DMS153 (cell line): ENCODE data around the gene ANKRD1.

Source experiments
- DNase-seq: peaks from one replicate; lab custom pipeline; 2025; lab: John Stamatoyannopoulos, UW

Gene ANKRD1

GRCh38 chr10:90935581-90936275, 14.8 kb upstream of the ANKRD1 start:
- no peak for DNase-seq

- DNase-seq, result no peak
Measured at GRCh38 chr10:90930971-90931871, 10.3 kb upstream of the ANKRD1 start.

- no peak for DNase-seq
Measured at GRCh38 chr10:90930070-90930837, 9.4 kb upstream of the ANKRD1 start.

GRCh38 chr10:90929179-90929578, 8.3 kb upstream of the ANKRD1 start:
- DNase-seq, result no peak

GRCh38 chr10:90927293-90927692, 6.4 kb upstream of the ANKRD1 start:
- no peak for DNase-seq

- no peak for DNase-seq
Measured at GRCh38 chr10:90925079-90926029, 4.5 kb upstream of the ANKRD1 start.

GRCh38 chr10:90924552-90924951, 3.7 kb upstream of the ANKRD1 start:
- DNase-seq, result no peak

- DNase-seq, result no peak
Measured at GRCh38 chr10:90923111-90923731, 2.3 kb upstream of the ANKRD1 start.

- DNase-seq, result no peak
Measured at GRCh38 chr10:90921906-90922305, 1.0 kb upstream of the ANKRD1 start.

- no peak for DNase-seq
Measured at GRCh38 chr10:90919683-90920574, 958 bp downstream of the ANKRD1 start.

GRCh38 chr10:90917968-90918318, 2.9 kb downstream of the ANKRD1 start:
- DNase-seq, result no peak

GRCh38 chr10:90917238-90917967, 3.5 kb downstream of the ANKRD1 start:
- no peak for DNase-seq

GRCh38 chr10:90916392-90917237, 4.3 kb downstream of the ANKRD1 start:
- DNase-seq, result no peak

- no peak for DNase-seq
Measured at GRCh38 chr10:90915766-90916075, 5.2 kb downstream of the ANKRD1 start.

GRCh38 chr10:90914992-90915765, 5.7 kb downstream of the ANKRD1 start:
- DNase-seq, result no peak

- no peak for DNase-seq
Measured at GRCh38 chr10:90913774-90914420, 7.0 kb downstream of the ANKRD1 start.

GRCh38 chr10:90912854-90913479, 7.9 kb downstream of the ANKRD1 start:
- DNase-seq, result no peak
